ENCODE results near the gene NSFL1C. TPM values are rescaled to one million over a fixed set of nuclear protein-coding genes. Genes with fewer than 3 reads are reported as not detected.

NSFL1C gene
- total RNA-seq, 2 experiments from 2014 or later, result 40.2 to 80.0 TPM

DNA sequence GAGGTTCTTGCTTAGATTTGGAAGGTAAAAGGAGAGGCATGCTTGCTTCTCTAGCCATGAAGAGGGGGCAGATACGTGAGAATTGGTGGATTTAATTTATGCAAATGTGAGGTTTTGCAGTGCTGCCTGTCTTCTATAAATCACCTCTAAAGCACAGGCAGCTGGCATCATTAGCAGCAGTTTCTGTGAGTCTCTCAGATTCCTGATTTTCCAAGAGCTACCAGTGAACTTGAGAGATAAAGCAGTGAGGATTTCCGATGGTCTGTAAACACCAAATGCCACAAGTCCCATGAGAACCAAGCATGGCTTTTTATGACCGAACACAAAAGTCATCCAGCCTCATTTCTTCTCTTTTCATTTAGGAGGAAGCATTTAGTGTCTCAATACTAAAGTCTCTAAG, 27.8 kb upstream of the NSFL1C start:
- POLR2A ChIA-PET, result no interaction called here
- H2AFZ ChIP-seq (ENCODE audit: low read length), result no peak overlapping the region

DNA sequence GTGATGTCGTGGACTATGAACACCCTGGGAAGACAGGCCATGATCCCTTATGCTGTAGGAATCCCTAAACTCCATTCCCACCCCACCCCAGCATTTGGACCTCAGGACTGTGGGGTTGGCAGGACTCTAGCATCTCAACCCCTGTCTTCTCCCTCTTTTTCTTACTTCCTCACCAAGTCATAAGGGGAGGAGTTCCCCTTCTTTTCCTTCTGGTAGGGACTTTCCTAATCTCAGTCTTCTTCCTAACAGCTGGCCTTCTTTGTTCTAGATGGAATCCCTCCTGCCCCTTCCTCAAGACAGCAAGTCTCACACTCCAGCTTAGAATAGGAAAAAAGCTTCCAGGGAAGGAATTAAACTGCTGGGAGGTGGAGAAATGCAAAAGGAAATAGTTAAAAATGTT, 26.9 kb upstream of the NSFL1C start:
- intact Hi-C loops (cut with micrococcal nuclease; ENCODE audit: unreplicated experiment), result no loop called here
- H3K4me2 ChIP-seq (ENCODE audit: low read length), result no peak overlapping the region

More for the DNA sequence above, 27.8 kb upstream of the NSFL1C start:
- no peaks in the 10 kb centered on the region for H3K4me1 ChIP-seq (ENCODE audit: insufficient read depth, low read length, poor library complexity, severe bottlenecking)
- no peak overlapping the region for H3K4me3 ChIP-seq (ENCODE audit: low read depth, low read length, poor library complexity, severe bottlenecking)
- H3K27ac ChIP-seq (ENCODE audit: low read depth, low read length, poor library complexity, severe bottlenecking), result no peak overlapping the region
- intact Hi-C loops (cut with micrococcal nuclease; ENCODE audit: unreplicated experiment), result no loop called here
- H3K9me3 ChIP-seq (ENCODE audit: low read length), result no peaks in the 10 kb centered on the region
- TF ChIP-seq, protein P1, sequence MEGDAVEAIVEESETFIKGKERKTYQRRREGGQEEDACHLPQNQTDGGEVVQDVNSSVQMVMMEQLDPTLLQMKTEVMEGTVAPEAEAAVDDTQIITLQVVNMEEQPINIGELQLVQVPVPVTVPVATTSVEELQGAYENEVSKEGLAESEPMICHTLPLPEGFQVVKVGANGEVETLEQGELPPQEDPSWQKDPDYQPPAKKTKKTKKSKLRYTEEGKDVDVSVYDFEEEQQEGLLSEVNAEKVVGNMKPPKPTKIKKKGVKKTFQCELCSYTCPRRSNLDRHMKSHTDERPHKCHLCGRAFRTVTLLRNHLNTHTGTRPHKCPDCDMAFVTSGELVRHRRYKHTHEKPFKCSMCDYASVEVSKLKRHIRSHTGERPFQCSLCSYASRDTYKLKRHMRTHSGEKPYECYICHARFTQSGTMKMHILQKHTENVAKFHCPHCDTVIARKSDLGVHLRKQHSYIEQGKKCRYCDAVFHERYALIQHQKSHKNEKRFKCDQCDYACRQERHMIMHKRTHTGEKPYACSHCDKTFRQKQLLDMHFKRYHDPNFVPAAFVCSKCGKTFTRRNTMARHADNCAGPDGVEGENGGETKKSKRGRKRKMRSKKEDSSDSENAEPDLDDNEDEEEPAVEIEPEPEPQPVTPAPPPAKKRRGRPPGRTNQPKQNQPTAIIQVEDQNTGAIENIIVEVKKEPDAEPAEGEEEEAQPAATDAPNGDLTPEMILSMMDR (conservative IDR thresholded peaks at IDR 0.05; ENCODE audit: low read length), result no peak
- no peak for TF ChIP-seq EZH2phosphoT487 (IDR thresholded peaks at IDR 0.05; ENCODE audit: borderline replicate concordance, low read depth, low read length)
- no peaks in the 10 kb centered on the region for H4K20me1 ChIP-seq (ENCODE audit: insufficient read depth, low read length)
- H3K36me3 ChIP-seq (ENCODE audit: insufficient read depth, low read length), result no peaks in the 10 kb centered on the region
- no peaks in the 10 kb centered on the region for H3K9me2 ChIP-seq (ENCODE audit: insufficient read depth, low read length)
- CTCF ChIA-PET (ENCODE audit: unreplicated experiment), result no interaction called here
- H3K79me2 ChIP-seq (ENCODE audit: insufficient read depth, low read depth, low read length), result no peaks in the 10 kb centered on the region
- no peak overlapping the region for H3K4me2 ChIP-seq (ENCODE audit: low read length)
- DNase-seq (ENCODE audit: low spot score), result no peak
- no TSS peak for BruUV-seq (replicated peaks)

More for the DNA sequence above, 26.9 kb upstream of the NSFL1C start:
- TF ChIP-seq, protein P1 (conservative IDR thresholded peaks at IDR 0.05; ENCODE audit: low read length), result no peak
- no peak for TF ChIP-seq EZH2phosphoT487 (IDR thresholded peaks at IDR 0.05; ENCODE audit: borderline replicate concordance, low read depth, low read length)
- no TSS peak for BruUV-seq (replicated peaks)
- POLR2A ChIA-PET, result interaction anchor here (0.6 kb wide), 1 partner anchor 11 kb away, joined by 3 read pairs; no protein-coding TSS in a partner anchor
- H3K9me3 ChIP-seq (ENCODE audit: low read length), result no peaks in the 10 kb centered on the region
- DNase-seq (ENCODE audit: low spot score), result no peak
- H3K4me1 ChIP-seq (ENCODE audit: insufficient read depth, low read length, poor library complexity, severe bottlenecking), result no peaks in the 10 kb centered on the region
- no peaks in the 10 kb centered on the region for H4K20me1 ChIP-seq (ENCODE audit: insufficient read depth, low read length)
- H3K27ac ChIP-seq (ENCODE audit: low read depth, low read length, poor library complexity, severe bottlenecking), result no peak overlapping the region
- no peaks in the 10 kb centered on the region for H3K36me3 ChIP-seq (ENCODE audit: insufficient read depth, low read length)
- H3K79me2 ChIP-seq (ENCODE audit: insufficient read depth, low read depth, low read length), result no peaks in the 10 kb centered on the region
- no peak overlapping the region for H2AFZ ChIP-seq (ENCODE audit: low read length)
- CTCF ChIA-PET (ENCODE audit: unreplicated experiment), result no interaction called here
- no peak overlapping the region for H3K4me3 ChIP-seq (ENCODE audit: low read depth, low read length, poor library complexity, severe bottlenecking)
- H3K9me2 ChIP-seq (ENCODE audit: insufficient read depth, low read length), result no peaks in the 10 kb centered on the region

Data from OCI-LY7 (cell line).